K562 (cell line): ENCODE data around the gene GLIS2. TPM values are rescaled to one million over a fixed set of nuclear protein-coding genes. Genes with fewer than 3 reads are reported as not detected.
A peak's percentile ranks its signal among the peaks of the same experiment; 100 is the strongest.

Source experiments
- ARID3B ChIP-seq: fragments of 250-450 bp; sonication (Bioruptor Pico); IDR thresholded peaks from 2 replicates; pipeline ENCODE4 v1.4.0; 2020; ENCODE audit warnings: borderline replicate concordance
- BCL6 ChIP-seq: fragments of 250-450 bp; sonication (Bioruptor Pico); IDR thresholded peaks from 2 replicates; pipeline ENCODE4 v1.4.0; 2020
- CBFA2T2 ChIP-seq: fragments of 450-650 bp; conservative IDR thresholded peaks from 2 replicates; pipeline ENCODE4 v1.6.1; 2017; ENCODE audit warnings: mild to moderate bottlenecking
- CBFB ChIP-seq: sonication (generic); formaldehyde crosslinking; IDR thresholded peaks from 2 replicates; pipeline ENCODE4 v1.4.0; 2020; ENCODE audit warnings: mild to moderate bottlenecking, missing genetic modification reagents
- ELF2 ChIP-seq: fragments of 250-450 bp; sonication (Bioruptor Pico); IDR thresholded peaks from 2 replicates; pipeline ENCODE4 v1.5.0; 2021; ENCODE audit warnings: mild to moderate bottlenecking
- HDGF ChIP-seq: fragments of 450-650 bp; IDR thresholded peaks from 2 replicates; pipeline ENCODE4 v1.6.1; 2016
- HMGXB4 ChIP-seq: sonication (generic); formaldehyde crosslinking; IDR thresholded peaks from 2 replicates; pipeline ENCODE4 v1.8.1; 2023; ENCODE audit warnings: mild to moderate bottlenecking, missing genetic modification reagents
- HOXB6 ChIP-seq: fragments of 250-450 bp; sonication (Bioruptor Pico); IDR thresholded peaks from 2 replicates; pipeline ENCODE4 v1.5.1; 2022; ENCODE audit warnings: mild to moderate bottlenecking, borderline replicate concordance
- HSF4 ChIP-seq: fragments of 250-450 bp; sonication (Bioruptor Pico); IDR thresholded peaks from 2 replicates; pipeline ENCODE4 v2.1.2; 2022; ENCODE audit warnings: mild to moderate bottlenecking, moderate library complexity, borderline replicate concordance
- KAT2B ChIP-seq: IDR thresholded peaks from one replicate; pipeline ENCODE4 v1.6.1; 2012; ENCODE audit warnings: low read depth, mild to moderate bottlenecking, control low read depth, inconsistent platforms, low read length, moderate library complexity
- MAFG ChIP-seq: fragments of 450-650 bp; conservative IDR thresholded peaks from 2 replicates; pipeline ENCODE4 v1.6.1; 2016; ENCODE audit warnings: missing genetic modification characterization, missing compliant biosample characterization
- MTA2 ChIP-seq: fragments of 450-650 bp; IDR thresholded peaks from 2 replicates; pipeline ENCODE4 v1.6.1; 2016; ENCODE audit warnings: low read depth
- NR2C1 ChIP-seq, 2 experiments: fragments of 450-650 bp; IDR thresholded peaks; 2 replicates each; pipeline ENCODE4 v1.6.1; 2017; ENCODE audit warnings: mild to moderate bottlenecking in 2 of 2, antibody characterized with exemption in 1 of 2, inconsistent platforms in 1 of 2, missing compliant biosample characterization in 1 of 2, missing genetic modification characterization in 1 of 2
- PCBP1 ChIP-seq: fragments of 200-400 bp; formaldehyde crosslinking; IDR thresholded peaks from 2 replicates; pipeline ENCODE4 v1.6.1; 2018; ENCODE audit warnings: mild to moderate bottlenecking, low read depth, low read length; ENCODE audit not compliant: poor library complexity, severe bottlenecking
- PKNOX1 ChIP-seq: fragments of 450-650 bp; IDR thresholded peaks from 2 replicates; pipeline ENCODE4 v1.6.1; 2016
- RBM39 ChIP-seq: fragments of 200-400 bp; formaldehyde crosslinking; optimal IDR thresholded peaks from 2 replicates; pipeline ENCODE3; 2018; ENCODE audit warnings: low read depth, low read length
- RNF2 ChIP-seq: sonication (generic); IDR thresholded peaks from 2 replicates; pipeline ENCODE4 v1.6.1; 2016
- SRSF1 ChIP-seq: fragments of 200-400 bp; formaldehyde crosslinking; IDR thresholded peaks from 2 replicates; pipeline ENCODE4 v1.6.1; 2017; ENCODE audit warnings: mild to moderate bottlenecking, low read depth, low read length, moderate library complexity
- ZFP30 ChIP-seq: fragments of 250-450 bp; sonication (Bioruptor Pico); IDR thresholded peaks from 2 replicates; pipeline ENCODE4 v1.8.0; 2022; ENCODE audit warnings: moderate library complexity, mild to moderate bottlenecking, inconsistent platforms, borderline replicate concordance
- ZKSCAN8 ChIP-seq: fragments of 200-800 bp; sonication (Bioruptor generic); IDR thresholded peaks from 2 replicates; pipeline ENCODE4 v1.6.1; 2016; ENCODE audit warnings: missing genetic modification characterization, missing compliant biosample characterization
- ZNF282 ChIP-seq: sonication (generic); formaldehyde crosslinking; IDR thresholded peaks from 2 replicates; pipeline ENCODE4 v1.8.1; 2023; ENCODE audit warnings: missing genetic modification reagents
- ZNF444 ChIP-seq: fragments of 250-450 bp; sonication (Bioruptor Pico); IDR thresholded peaks from 2 replicates; pipeline ENCODE4 v1.4.0; 2020; ENCODE audit warnings: mild to moderate bottlenecking, moderate library complexity
- polyA plus RNA-seq, 8 experiments: library from polyadenylated mRNA; depleted of rRNA in 4 of 8; stranded (reverse) in 5 of 8; unstranded in 3 of 8; fragments of >200 nt; fragmentation: Nextera tagmentation in 2 of 8; fragmentation: Illumina TruSeq in 1 of 8; extraction: Ambion mirVana in 2 of 8; extraction: Trizol in 1 of 8; gene quantifications; 2 replicates each; pipeline versions ENCODE4 v1.2.1 to v1.2.3, GENCODE V29; 2011 to 2014; ENCODE audit warnings: inconsistent platforms in 1 of 8, missing spikeins in 1 of 8
- total RNA-seq, 7 experiments: library from RNA; depleted of rRNA in 6 of 7; stranded (reverse); fragments of >200 nt in 6 of 7; fragmentation: Illumina TruSeq in 2 of 7; extraction: Trizol in 2 of 7; gene quantifications; 2 replicates each; pipeline versions ENCODE4 v1.2.1 to v1.2.3, GENCODE V29; 2011 to 2021; ENCODE audit warnings: low replicate concordance in 1 of 7
- TF ChIP-seq, protein P1 (sequence below): fragments of 250-450 bp; sonication (Bioruptor Pico); IDR thresholded peaks from 2 replicates; pipeline ENCODE4 v1.8.0; 2021; ENCODE audit warnings: moderate library complexity, mild to moderate bottlenecking, inconsistent platforms

GLIS2 gene
- total and polyA plus RNA-seq, 9 of the 15 experiments (the other 6 are each of a cell fraction or from before 2014, with no cell fraction given), result 0.10 to 9.0 (median 0.57) TPM

GRCh38 chr16:4347765-4348509 lies 32.1 kb downstream of the GLIS2 start (continued):
- TF ChIP-seq HMGXB4 (CRISPR knock-in tag) (no peak), HSF4 (no peak), PCBP1 (no peak), HDGF (no peak), CBFA2T2 (peak; percentile 52), SRSF1 (no peak), ARID3B (CRISPR knock-in tag) (no peak), ELF2 (CRISPR knock-in tag) (no peak), CBFB (CRISPR knock-in tag) (no peak), RNF2 (no peak), BCL6 (CRISPR knock-in tag) (no peak), ZNF282 (CRISPR knock-in tag) (no peak), ZNF444 (CRISPR knock-in tag) (no peak), ZFP30 (CRISPR knock-in tag) (no peak), HOXB6 (CRISPR knock-in tag) (no peak), MTA2 (no peak), PKNOX1 (no peak), NR2C1 (IDR thresholded peaks at IDR 0.05) (no peak), NR2C1 (tag; IDR thresholded peaks at IDR 0.05) (peak; percentile 60; the same call in 1 of the 2 replicates), KAT2B (no peak), ZKSCAN8 (no peak), RBM39 (no peak), MAFG (tag) (no peak)
- TF ChIP-seq, protein P1, sequence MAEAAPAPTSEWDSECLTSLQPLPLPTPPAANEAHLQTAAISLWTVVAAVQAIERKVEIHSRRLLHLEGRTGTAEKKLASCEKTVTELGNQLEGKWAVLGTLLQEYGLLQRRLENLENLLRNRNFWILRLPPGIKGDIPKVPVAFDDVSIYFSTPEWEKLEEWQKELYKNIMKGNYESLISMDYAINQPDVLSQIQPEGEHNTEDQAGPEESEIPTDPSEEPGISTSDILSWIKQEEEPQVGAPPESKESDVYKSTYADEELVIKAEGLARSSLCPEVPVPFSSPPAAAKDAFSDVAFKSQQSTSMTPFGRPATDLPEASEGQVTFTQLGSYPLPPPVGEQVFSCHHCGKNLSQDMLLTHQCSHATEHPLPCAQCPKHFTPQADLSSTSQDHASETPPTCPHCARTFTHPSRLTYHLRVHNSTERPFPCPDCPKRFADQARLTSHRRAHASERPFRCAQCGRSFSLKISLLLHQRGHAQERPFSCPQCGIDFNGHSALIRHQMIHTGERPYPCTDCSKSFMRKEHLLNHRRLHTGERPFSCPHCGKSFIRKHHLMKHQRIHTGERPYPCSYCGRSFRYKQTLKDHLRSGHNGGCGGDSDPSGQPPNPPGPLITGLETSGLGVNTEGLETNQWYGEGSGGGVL (CRISPR knock-in tag), result no peak
